Gastroesophageal sphincter (tissue), 3 donors: Measurements from ENCODE around the gene PTGDS.

ENCODE experiments used
- CTCF ChIP-seq, 4 experiments: fragments of 200-600 bp in 2 of 4; fragments of 450-650 bp in 2 of 4; sonication (generic) in 1 of 4; IDR thresholded peaks; one replicate each; pipeline ENCODE4 v1.5.1; 2017 to 2019; ENCODE audit warnings: antibody characterized with exemption in 4 of 4, mild to moderate bottlenecking in 2 of 4, moderate library complexity in 2 of 4
- EP300 ChIP-seq: sonication (generic); formaldehyde crosslinking; IDR thresholded peaks from one replicate; pipeline ENCODE4 v1.6.1; 2017; ENCODE audit warnings: antibody characterized with exemption, mild to moderate bottlenecking
- POLR2A ChIP-seq, 2 donors: fragments of 450-650 bp; IDR thresholded peaks; one replicate each; pipeline ENCODE4 v1.6.1; 2017; ENCODE audit warnings: antibody characterized with exemption in 2 of 2, mild to moderate bottlenecking in 2 of 2, moderate library complexity in 1 of 2
- POLR2AphosphoS5 ChIP-seq: sonication (generic); formaldehyde crosslinking; IDR thresholded peaks from one replicate; pipeline ENCODE4 v1.6.1; 2017; ENCODE audit warnings: antibody characterized with exemption

- no peak for TF ChIP-seq CTCF (IDR thresholded peaks at IDR 0.05)
- TF ChIP-seq POLR2A (IDR thresholded peaks at IDR 0.05), result no peak
- no peak for TF ChIP-seq POLR2AphosphoS5
- TF ChIP-seq EP300, result no peak
These were observed 21.9 kb upstream of the PTGDS start for GRCh38 chr9:136955202-136955942.
